Dedifferentiated amniotic fluid mesenchymal stem cell (primary cell): ENCODE measurements around the gene MAGEB3.
"Not testable (repeated sequence)": the region's sequence is repeated elsewhere in the genome, so short reads cannot be mapped to it uniquely, and the experiment has no call there.

Experiments used
- DNase-seq: peaks from one replicate; pipeline ENCODE4 v3.0.0-alpha.2; 2016; ENCODE audit errors: extremely low spot score

The MAGEB3 gene

GRCh38 chrX:30230395-30230794 lies at the start of gene MAGEB3:
TSS of gene MAGEB3 (plus strand) at chrX:30230657. CDS start at chrX:30235925, 5,268 bp downstream.
- no peak for DNase-seq

- DNase-seq, result no peak
These were observed 49.1 kb upstream of the MAGEB3 start for GRCh38 chrX:30181353-30181752.

GRCh38 chrX:30183554-30183953 lies 46.9 kb upstream of the MAGEB3 start:
- DNase-seq, result no peak

GRCh38 chrX:30190426-30190825 lies 40.0 kb upstream of the MAGEB3 start:
- no peak for DNase-seq

GRCh38 chrX:30193910-30194309 lies 36.5 kb upstream of the MAGEB3 start:
- not testable (repeated sequence) for DNase-seq

- no peak for DNase-seq
These were observed 34.1 kb upstream of the MAGEB3 start for GRCh38 chrX:30196322-30196721.

GRCh38 chrX:30212172-30212571 lies 18.3 kb upstream of the MAGEB3 start:
- DNase-seq, result no peak

GRCh38 chrX:30215357-30215843 lies 15.1 kb upstream of the MAGEB3 start, which contains the start of gene MAGEB2:
TSS of gene MAGEB2 (plus strand) at chrX:30215563. CDS start at chrX:30218581, 3,018 bp downstream.
- no peak for DNase-seq

- DNase-seq, result no peak
These were observed 13.0 kb upstream of the MAGEB3 start for GRCh38 chrX:30217465-30217864.

- no peak for DNase-seq
These were observed 11.1 kb upstream of the MAGEB3 start for GRCh38 chrX:30219372-30219771.

GRCh38 chrX:30220661-30221060 lies 9.8 kb upstream of the MAGEB3 start:
- DNase-seq, result no peak

GRCh38 chrX:30224536-30224935 lies 5.9 kb upstream of the MAGEB3 start:
- no peak for DNase-seq

GRCh38 chrX:30228526-30228925 lies 1.9 kb upstream of the MAGEB3 start:
- DNase-seq, result no peak

- DNase-seq, result no peak
These were observed 11.4 kb downstream of the MAGEB3 start, which contains the start of gene MAGEB4 for GRCh38 chrX:30241724-30242415. TSS of gene MAGEB4 (plus strand) at chrX:30242000. CDS start at chrX:30242136, 136 bp downstream.

- DNase-seq, result no peak
These were observed 16.5 kb downstream of the MAGEB3 start, which contains the start of gene MAGEB1 for GRCh38 chrX:30246769-30247489. TSS of gene MAGEB1 (plus strand) at chrX:30247146. CDS start at chrX:30250494, 3,348 bp downstream.

GRCh38 chrX:30248854-30249253 lies 18.4 kb downstream of the MAGEB3 start:
- DNase-seq, result no peak

GRCh38 chrX:30253257-30253656 lies 22.8 kb downstream of the MAGEB3 start:
- DNase-seq, result no peak

GRCh38 chrX:30259927-30260326 lies 29.5 kb downstream of the MAGEB3 start:
- no peak for DNase-seq

GRCh38 chrX:30261012-30261411 lies 30.6 kb downstream of the MAGEB3 start:
- no peak for DNase-seq

GRCh38 chrX:30262763-30263162 lies 32.3 kb downstream of the MAGEB3 start:
- DNase-seq, result no peak

GRCh38 chrX:30270639-30271038 lies 40.2 kb downstream of the MAGEB3 start:
- DNase-seq, result no peak

GRCh38 chrX:30275498-30275897 lies 45.0 kb downstream of the MAGEB3 start:
- no peak for DNase-seq

- DNase-seq, result no peak
These were observed 47.9 kb downstream of the MAGEB3 start for GRCh38 chrX:30278365-30278764.
